GM19324 (cell line): ENCODE data around the gene CTSD.

Experiments
- ATAC-seq: cut with Tn5 transposase; IDR thresholded peaks from one replicate; pipeline ENCODE4 v1.9.1; 2021; ENCODE audit warnings: mild to moderate bottlenecking, moderate library complexity; ENCODE audit not compliant: unreplicated experiment, low FRiP score

CTSD gene

DNA sequence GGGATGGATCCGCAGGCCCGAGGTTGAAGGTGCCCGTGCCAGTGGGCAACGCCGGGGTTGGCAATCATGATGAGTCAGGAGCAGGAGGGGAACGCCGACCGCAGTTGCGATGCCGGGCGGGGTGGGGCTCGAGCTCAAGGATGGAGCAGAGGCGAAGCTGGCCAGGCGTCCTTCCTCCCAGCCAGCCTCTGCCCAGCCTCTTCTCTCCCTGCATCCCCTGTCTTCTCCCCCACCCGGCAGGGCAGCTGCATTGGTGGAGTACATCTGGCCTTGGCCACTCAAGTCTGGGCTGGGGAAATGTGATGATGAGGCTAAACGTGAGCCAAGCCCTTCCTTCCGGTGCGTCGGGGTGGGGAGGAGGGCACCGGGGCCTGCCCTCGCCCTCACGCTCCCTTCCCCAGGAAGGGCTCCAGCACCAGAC lies 17.2 kb downstream of the CTSD start:
- no peak for ATAC-seq

GRCh38 chr11:1745701-1746320 lies 17.9 kb downstream of the CTSD start:
- ATAC-seq: no peak

DNA sequence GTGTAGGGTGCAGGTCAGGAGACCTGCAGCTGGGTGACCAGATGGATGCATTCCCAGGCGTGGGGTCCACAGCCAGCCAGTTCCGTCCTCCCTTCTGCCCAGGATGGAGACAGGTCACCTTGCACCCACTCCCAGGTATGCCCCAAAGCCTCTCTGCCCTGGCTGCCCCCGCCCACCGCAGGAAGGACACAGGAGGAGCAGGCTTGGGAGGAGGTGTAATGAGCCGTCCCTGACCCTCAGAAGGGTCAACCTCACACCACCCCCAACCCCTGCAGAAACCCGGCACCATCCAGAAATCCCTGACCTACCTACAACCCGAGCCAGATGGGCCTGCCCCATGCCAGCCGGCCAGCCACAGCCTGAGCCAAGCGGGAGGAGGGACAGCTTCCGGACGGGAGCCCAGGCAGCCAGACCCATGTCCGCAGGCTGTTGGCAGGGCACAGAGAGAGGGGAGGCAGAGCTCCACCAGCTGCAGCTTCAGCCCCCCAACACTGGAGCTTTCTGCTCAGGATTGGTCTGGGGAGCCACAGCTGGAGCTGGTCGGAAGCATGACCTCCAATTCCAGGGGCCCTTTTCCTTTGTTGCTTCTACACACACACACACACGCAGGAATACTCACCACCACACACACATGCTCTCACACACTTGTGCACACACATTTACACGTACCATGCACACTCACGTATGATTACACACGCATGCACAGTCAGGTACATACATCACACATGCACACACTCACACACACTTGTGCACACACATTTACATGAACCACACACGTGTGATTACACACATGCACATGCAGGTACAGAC lies 18.6 kb downstream of the CTSD start:
- no peak for ATAC-seq

- ATAC-seq: no peak
Observed at GRCh38 chr11:1744137-1744886, 19.4 kb downstream of the CTSD start.

DNA sequence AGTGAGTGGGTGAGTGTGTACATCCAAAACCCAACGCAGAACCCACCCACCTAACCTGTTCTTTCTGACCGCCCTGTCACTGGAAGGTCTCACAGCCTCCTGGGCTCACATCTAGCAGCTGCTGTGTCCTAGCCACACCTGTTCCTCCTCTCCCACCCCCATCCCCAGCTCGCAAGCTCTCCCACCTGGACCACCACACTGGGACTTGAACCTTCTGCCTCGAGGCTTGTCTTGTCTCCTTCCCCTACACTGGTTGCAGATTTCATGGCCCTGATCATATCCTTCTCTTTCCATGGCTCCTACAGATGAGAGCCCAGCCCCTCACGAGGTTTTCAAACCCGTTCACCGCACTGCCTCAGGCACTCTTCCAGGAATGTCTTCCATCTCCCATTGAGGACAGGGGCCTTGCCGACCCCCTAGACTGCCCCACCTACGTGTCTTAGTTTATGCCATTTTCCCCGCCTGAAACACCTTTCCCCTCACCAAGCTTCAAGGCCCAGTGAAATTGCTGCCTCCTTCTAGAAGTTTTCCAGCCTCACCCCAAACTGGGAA lies 20.1 kb downstream of the CTSD start:
- no peak for ATAC-seq

GRCh38 chr11:1742869-1743584 lies 20.7 kb downstream of the CTSD start:
- no peak for ATAC-seq

DNA sequence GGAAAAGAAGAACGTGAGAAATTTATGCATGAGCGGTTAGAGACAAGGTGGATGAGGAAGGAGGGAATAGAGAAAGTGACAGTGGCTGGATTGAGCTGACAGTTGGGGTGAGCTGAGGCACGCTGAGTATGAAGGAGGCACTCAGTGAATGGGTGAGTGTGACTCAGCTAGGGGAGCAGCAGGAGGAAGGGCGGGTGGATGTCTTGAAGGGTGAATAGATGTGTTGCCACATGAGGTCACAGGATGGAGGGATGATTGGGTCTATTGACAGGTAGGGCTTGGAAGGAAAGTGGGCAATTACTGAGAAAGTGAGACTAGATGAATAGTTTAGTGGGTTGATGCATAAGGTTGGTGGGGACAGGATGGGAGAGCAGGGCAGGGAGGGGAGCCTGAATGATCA lies 21.4 kb downstream of the CTSD start:
- ATAC-seq: no peak

DNA sequence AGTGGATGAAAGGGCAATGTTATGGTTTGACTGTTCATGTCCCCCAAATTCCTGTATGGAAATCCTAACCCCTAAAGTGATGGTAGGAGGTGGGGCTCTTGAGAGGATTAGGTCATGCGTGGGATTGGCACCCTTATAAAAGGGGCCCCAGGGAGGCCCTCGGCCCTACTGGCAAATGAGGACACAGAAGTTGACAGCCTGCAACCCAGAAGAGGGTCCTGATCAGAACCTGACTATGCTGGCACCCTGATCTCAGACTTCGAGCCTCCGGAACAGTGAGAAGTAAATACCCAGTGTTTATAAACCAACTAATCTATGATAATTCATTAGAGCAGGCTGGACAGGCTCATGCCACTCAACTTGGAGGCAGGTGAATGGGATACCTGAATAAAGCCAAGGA lies 22.0 kb downstream of the CTSD start:
- ATAC-seq: no peak

DNA sequence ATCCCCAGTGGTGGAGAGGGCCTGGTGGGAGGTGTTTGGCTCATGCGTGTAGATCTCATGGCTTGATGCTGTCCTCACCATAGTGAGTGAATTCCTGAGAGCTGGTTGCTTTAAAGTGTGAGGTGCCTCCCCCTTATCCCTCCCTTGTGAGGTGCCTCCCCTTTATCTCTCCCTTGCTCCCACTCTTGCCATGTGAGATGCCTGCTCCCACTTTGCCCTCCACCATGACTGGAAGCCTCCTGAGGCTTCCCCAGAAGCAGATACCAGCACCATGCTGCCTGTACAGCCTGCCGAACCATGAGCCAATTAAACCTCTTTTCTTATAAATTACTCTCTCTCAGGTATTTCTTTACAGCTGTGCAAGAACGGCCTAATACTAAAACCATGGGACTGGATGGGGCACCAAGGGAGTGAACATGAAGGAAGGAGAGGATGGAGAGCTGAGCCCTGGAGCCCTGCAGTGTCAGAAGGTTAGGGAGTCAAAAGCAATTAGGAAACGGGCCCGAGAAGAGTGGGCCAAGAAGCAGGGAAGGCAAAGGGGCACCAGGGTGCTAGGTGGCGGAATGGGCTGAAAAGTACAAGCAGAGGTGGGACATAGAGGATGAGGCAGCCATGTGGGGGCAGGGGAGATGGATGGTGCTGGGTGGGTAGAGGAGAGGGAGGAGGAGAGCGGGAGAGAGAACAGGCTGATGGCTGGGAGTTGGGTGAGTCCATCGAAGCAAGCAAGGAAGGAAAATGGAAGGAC lies 22.8 kb downstream of the CTSD start:
- no peak for ATAC-seq

- no peak for ATAC-seq
Observed at GRCh38 chr11:1739576-1739975, 24.2 kb downstream of the CTSD start.

- no peak for ATAC-seq
Observed at GRCh38 chr11:1738380-1738779, 25.3 kb downstream of the CTSD start.

GRCh38 chr11:1737080-1737757 lies 26.5 kb downstream of the CTSD start:
- no peak for ATAC-seq

DNA sequence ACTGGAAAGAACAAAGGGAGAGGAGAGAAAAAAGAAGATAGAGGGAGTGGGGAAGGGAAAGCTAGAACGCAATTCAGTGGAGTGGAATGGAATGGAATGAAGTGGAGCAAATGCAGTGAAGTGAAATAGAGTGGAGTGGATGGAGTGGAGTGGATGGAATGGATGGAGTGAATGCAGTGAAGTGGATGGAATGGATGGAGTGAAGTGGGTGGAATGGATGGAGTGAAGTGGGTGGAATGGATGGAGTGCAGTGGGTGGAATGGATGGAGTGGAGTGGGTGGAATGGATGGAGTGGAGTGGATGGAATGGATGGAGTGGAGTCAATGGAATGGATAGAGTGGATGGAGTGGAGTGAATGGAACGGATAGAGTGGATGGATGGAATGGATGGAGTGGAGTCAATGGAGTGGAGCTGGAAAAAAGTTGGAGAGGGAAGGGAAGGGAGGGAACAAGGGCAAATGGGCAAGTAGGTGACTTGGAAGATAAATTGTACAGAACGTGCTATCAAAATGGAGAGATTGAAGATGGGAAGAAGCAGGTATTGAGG lies 27.2 kb downstream of the CTSD start:
- ATAC-seq: no peak

DNA sequence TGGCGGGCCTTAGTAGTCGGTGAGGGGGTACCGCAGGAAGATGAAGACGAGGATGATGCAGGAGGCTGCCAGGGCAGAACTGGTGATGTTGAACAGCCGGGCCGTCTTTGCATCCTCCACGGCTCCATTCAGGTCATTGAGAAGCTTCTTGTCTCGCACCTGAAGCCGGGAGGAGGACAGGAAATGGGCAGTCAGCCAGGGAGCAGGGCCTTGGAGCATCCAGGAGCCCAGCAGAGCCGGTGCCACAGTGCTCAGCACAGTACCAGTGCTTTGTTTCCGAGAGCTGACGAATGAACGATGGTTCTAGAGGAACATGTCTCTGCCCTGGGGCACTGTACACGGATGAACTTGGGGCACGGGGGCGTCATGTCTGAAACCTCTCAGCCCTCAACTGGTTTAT lies 28.5 kb downstream of the CTSD start:
- ATAC-seq: no peak

- ATAC-seq: no peak
Observed at GRCh38 chr11:1734641-1735081, 29.1 kb downstream of the CTSD start.

DNA sequence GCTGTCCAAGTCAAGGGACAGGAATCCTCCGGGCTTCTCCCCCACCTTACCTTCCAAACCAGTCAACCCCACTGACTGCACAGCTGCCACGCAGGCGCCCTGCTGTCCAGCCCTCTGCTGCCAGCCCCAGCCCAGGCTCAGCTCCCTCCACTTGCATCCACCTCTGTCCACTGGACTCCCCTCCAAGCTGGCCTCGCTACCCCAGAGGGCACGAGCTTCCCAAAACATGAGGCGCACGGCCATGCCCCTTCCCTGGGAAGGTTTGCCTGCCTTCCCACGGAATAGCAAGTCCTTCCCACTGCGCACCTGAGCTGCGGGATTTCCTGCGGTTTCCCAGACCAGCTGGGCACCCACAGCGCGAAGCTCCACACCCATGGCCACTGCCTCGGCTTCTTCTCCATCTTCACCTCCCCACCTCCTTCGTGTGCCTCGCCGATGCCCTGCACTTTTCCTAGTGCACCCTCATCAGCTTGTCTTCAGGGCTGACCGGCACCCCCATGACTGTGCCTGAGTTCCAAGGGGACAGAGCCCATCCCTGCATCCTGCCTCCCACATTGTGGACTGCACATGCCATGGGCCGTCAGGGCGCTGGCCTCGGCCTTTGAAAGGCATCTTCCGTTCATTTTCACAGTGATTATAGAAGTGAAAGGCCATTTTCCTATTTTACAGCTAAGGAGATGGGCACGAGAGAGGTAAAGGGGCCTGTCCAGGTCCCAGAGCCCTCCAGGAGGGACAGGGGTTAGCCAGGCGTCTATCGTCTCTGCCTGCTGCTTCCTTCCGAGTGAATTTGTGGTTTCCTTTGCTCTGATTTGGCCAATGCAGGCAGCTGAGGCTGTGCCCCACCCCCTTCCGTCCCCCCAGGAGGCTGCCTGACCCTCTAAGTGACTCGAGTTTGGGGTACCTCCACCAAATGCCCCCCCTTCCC lies 29.7 kb downstream of the CTSD start:
- no peak for ATAC-seq

GRCh38 chr11:1733009-1733715 lies 30.6 kb downstream of the CTSD start:
- no peak for ATAC-seq
